A673 (cell line): ENCODE measurements around the gene ATP1B4.

Source experiments
- EZH2 ChIP-seq: fragments of 200-600 bp; sonication (generic); IDR thresholded peaks from 2 replicates; pipeline ENCODE4 v1.6.1; 2017; ENCODE audit warnings: borderline replicate concordance, low read depth, mild to moderate bottlenecking, mixed read lengths, antibody characterized with exemption, low read length; ENCODE audit not compliant: poor library complexity, severe bottlenecking
- TF ChIP-seq, protein P1 (sequence below): fragments of 300-800, 200-600 bp; sonication (generic); conservative IDR thresholded peaks from 2 replicates; pipeline ENCODE4 v1.5.1; 2017; ENCODE audit warnings: low read depth, mild to moderate bottlenecking, antibody characterized with exemption, low read length, moderate library complexity, mixed read lengths

DNA sequence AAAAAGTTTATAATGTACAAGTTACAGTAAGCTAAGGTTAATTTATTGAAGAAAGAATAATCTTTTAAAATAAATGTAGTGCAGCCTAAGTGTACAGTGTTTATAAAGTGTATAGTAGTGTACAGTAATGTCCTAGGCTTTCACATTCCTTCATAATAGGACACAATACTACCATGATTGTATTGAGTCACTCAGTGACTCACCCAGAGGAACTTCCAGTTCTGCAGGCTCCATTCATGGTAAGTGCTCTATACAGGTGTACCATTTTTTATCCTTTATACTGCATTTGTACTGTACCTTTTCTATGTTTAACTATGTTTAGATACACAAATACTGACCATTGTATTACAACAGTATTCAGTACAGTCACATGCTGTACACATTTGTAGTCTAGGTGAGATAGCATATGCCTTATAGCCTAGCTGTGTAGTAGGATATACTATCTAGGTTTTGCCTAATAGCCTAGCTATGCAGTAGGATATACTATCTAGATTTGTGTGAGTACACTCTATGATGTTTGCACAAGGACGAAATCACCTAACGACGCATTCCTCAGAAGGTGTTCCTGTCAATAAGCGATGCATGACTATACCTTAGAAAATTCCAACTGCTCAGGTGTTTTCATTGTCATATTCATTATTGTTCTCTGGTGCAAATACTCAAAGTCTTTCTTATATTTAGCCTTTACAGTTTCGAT is 45.2 kb upstream of the ATP1B4 start:
- TF ChIP-seq, protein P1, sequence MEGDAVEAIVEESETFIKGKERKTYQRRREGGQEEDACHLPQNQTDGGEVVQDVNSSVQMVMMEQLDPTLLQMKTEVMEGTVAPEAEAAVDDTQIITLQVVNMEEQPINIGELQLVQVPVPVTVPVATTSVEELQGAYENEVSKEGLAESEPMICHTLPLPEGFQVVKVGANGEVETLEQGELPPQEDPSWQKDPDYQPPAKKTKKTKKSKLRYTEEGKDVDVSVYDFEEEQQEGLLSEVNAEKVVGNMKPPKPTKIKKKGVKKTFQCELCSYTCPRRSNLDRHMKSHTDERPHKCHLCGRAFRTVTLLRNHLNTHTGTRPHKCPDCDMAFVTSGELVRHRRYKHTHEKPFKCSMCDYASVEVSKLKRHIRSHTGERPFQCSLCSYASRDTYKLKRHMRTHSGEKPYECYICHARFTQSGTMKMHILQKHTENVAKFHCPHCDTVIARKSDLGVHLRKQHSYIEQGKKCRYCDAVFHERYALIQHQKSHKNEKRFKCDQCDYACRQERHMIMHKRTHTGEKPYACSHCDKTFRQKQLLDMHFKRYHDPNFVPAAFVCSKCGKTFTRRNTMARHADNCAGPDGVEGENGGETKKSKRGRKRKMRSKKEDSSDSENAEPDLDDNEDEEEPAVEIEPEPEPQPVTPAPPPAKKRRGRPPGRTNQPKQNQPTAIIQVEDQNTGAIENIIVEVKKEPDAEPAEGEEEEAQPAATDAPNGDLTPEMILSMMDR, result no peak
- no peak for TF ChIP-seq EZH2
